Endometrial microvascular endothelial cells (primary cell): ENCODE results near the gene PFKFB2. TPM values are rescaled to one million over a fixed set of nuclear protein-coding genes. Genes with fewer than 3 reads are reported as not detected.

ENCODE experiments used
- in situ Hi-C: cut with HindIII; loops from 2 replicates; pipeline ENCODE4 v1.10.0; 2017; ENCODE audit warnings: low sequenced_read_pairs, low pct_unique_long_range_greater_than_20kb; ENCODE audit errors: inconsistent ontology term
- total RNA-seq: library from RNA; depleted of rRNA; stranded (reverse); fragments of >200 nt; gene quantifications from one replicate; pipeline ENCODE4 v1.2.3, GENCODE V29; 2015; ENCODE audit errors: inconsistent ontology term

The PFKFB2 gene
- total RNA-seq, 1 donor from 2014 or later = 0.09 TPM

GRCh38 chr1:207103892-207104373 lies 50.9 kb downstream of the PFKFB2 start, which contains the start of gene C4BPA:
Gene C4BPA (plus strand): TSS chr1:207104233. CDS start chr1:207113026, 8,793 bp downstream.
- in situ Hi-C loops = no loop called here

GRCh38 chr1:207109004-207109403 lies 55.9 kb downstream of the PFKFB2 start:
- in situ Hi-C loops = no loop called here

- in situ Hi-C loops = no loop called here
These were observed 59.7 kb downstream of the PFKFB2 start for GRCh38 chr1:207112616-207113296.

- in situ Hi-C loops = no loop called here
These were observed 62.2 kb downstream of the PFKFB2 start for GRCh38 chr1:207115269-207115668.

- in situ Hi-C loops = no loop called here
These were observed 71.3 kb downstream of the PFKFB2 start for GRCh38 chr1:207124389-207124788.

- in situ Hi-C loops = no loop called here
These were observed 75.4 kb downstream of the PFKFB2 start for GRCh38 chr1:207128336-207128921.

- in situ Hi-C loops = no loop called here
These were observed 76.0 kb downstream of the PFKFB2 start for GRCh38 chr1:207129053-207129452.

Other genes starting within 250 kb of the PFKFB2 start
- not detected for gene IL20, start 187.7 kb upstream of the PFKFB2 start, total RNA-seq
- gene IL24, start 155.8 kb upstream of the PFKFB2 start, total RNA-seq = not detected
- not detected for gene FCMR, start 131.3 kb upstream of the PFKFB2 start, total RNA-seq
- not detected for gene PIGR, start 106.8 kb upstream of the PFKFB2 start, total RNA-seq
- not detected for gene FCAMR, start 82.8 kb upstream of the PFKFB2 start, total RNA-seq
- not detected for gene C1orf116, start 20.5 kb upstream of the PFKFB2 start, total RNA-seq
- gene YOD1, start 2.1 kb upstream of the PFKFB2 start, total RNA-seq = 5.1 TPM
- gene C4BPB, start 35.6 kb downstream of the PFKFB2 start, total RNA-seq = not detected
- gene C4BPA, start 51.0 kb downstream of the PFKFB2 start, total RNA-seq = not detected